Measurements from ENCODE around the gene RFX5. TPM values are rescaled to one million over a fixed set of nuclear protein-coding genes. Genes with fewer than 3 reads are reported as not detected.
A peak's percentile ranks its signal among the peaks of the same experiment; 100 is the strongest.

The RFX5 gene
- total and polyA plus RNA-seq, 9 of the 15 experiments (the other 6 are each of a cell fraction or from before 2014, with no cell fraction given) = 3.8 to 48.2 (median 32.2) TPM

DNA sequence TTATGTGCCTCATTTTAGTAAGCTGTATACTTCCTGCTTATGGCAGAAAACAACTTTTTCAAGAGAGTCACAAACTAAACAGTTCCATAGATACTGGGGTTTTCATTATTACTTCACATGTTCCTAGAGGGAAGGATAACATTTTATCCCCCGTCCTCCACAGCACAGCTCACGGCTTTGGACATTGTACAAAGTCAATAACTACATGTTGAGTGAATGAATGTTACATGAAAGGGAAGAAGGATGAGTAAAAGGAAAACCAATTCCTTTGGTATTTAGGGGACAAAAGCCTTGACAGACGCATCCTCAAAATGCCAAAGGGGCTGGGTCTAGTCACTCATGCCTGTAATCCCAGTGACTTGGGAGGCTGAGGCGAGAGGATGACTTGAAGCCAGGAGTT lies 34.6 kb downstream of the RFX5 start:
- BruUV-seq (replicated peaks) = no TSS peak
- TF ChIP-seq GTF2E2 (tag; IDR thresholded peaks at IDR 0.05) (0 out of 2 replicates have a peak, but pooled peaks have one; percentile 11), HNRNPLL (IDR thresholded peaks at IDR 0.05; ENCODE audit: low read depth, low read length, poor library complexity, severe bottlenecking) (no peak)
- in situ Hi-C loops (cut with MboI) = no loop called here

DNA sequence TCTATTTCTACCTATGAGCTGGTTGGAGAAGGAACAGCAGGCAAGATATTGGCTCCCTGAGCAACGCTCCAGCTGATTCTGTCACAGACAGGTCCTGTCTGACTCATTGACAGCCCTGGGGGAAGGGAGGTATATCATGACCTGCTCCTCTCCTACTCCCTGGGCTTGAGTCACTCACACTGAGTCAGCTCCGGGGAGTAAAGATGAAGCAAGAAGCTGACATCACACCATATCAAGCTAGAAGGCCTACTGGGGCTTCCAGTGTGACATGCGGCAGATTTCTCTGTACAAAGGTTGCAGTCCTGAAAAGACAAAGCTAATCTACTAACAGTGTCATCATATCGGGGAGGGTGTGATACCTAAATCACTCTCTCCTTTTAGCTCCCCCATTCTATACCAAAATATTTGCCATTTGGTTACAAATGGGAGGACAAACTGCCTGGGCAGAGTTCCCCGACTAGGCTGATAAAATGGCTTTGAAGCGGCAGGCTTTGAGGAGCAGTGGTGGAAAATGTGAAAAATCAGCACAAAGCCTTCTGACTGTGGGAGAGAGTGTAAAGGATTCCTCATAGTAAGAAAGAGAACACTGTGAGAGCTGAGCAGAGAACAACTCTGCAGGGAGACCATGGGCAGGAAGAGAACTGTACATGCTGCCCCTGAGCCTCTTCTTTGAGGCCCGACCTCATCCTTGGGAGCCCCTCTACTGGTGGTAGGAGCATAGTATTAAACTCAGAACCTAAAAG lies 35.3 kb downstream of the RFX5 start:
- ATAC-seq (peak; percentile 98), FAIRE-seq (peak; percentile 100), DNase-seq (ENCODE audit: extremely low read depth in 1 of 4, low spot score in 3 of 4) (peak; percentile 85 to 97 (median 91))
- H3K27ac ChIP-seq (ENCODE audit: extremely low read depth, low read depth, low read length) = peak overlapping the region; percentile 97
- peak overlapping the region; percentile 33 to 81; a peak in 3 of 4 replicates for H3K9ac ChIP-seq (ENCODE audit: insufficient read depth in 1 of 2, low read depth in 2 of 2, low read length in 2 of 2)
- H3K4me2 ChIP-seq (ENCODE audit: insufficient read depth, low read length) = peak overlapping the region; percentile 61
- CTCF ChIA-PET (ENCODE audit: low intra/inter-chr PET ratio) = no interaction called here
- BruUV-seq (replicated peaks) = TSS peak; percentile 89
- peaks cover 7% of the 10 kb centered on the region; the same call in 1 of the 2 replicates for H4K20me1 ChIP-seq (replicated peaks; ENCODE audit: control insufficient read depth, insufficient read depth, low read length)
- H2AFZ ChIP-seq (ENCODE audit: low read depth, low read length) = peak overlapping the region; percentile 67
- H3K9me1 ChIP-seq (ENCODE audit: control insufficient read depth, insufficient read depth, low read length) = peaks cover 3% of the 10 kb centered on the region
- POLR2A ChIA-PET = interaction anchor here (0.6 to 13.7 kb wide), 19 partner anchors 11 to 356 kb away, joined by 3 to 156 read pairs (median 4); partner anchors contain the start of genes PI4KB, PSMB4, SELENBP1 and ZNF687
- peaks cover 95% of the 10 kb centered on the region for H3K36me3 ChIP-seq (ENCODE audit: control insufficient read depth, insufficient read depth, low read length)
- 7% methylated on average over 7 of the region's 7 CpGs for WGBS (ENCODE audit: insufficient coverage, low coverage, missing lambda C conversion rate)
- in situ Hi-C loops (cut with MboI) (no loop called here), intact Hi-C loops (cut with micrococcal nuclease) (loop anchor here (1.0 kb wide), 1 partner anchor 16 kb away; the partner anchor contains the start of gene PI4KB)
- no peaks in the 10 kb centered on the region for H3K9me3 ChIP-seq (replicated peaks; ENCODE audit: control insufficient read depth, insufficient read depth, low read depth, low read length)
- no peaks in the 10 kb centered on the region for H3K27me3 ChIP-seq (ENCODE audit: control insufficient read depth in 2 of 2, insufficient read depth in 2 of 2, low read length in 2 of 2)
- H3K4me1 ChIP-seq (replicated peaks in 1 of 2; ENCODE audit: control insufficient read depth in 2 of 2, insufficient read depth in 2 of 2, low read length in 2 of 2) = peaks cover 12 to 45% of the 10 kb centered on the region in 2 experiments; a peak in 4 of 5 replicates
- H3K79me2 ChIP-seq (ENCODE audit: control insufficient read depth, insufficient read depth, low read length) = peaks cover 25% of the 10 kb centered on the region
- no peak overlapping the region for H3K4me3 ChIP-seq
- TF ChIP-seq GATAD2A (IDR thresholded peaks at IDR 0.05) (no peak; the same call in 1 of the 2 replicates), NFIC (IDR thresholded peaks at IDR 0.05) (peak; percentile 31), TOE1 (IDR thresholded peaks at IDR 0.05; ENCODE audit: borderline replicate concordance) (peak; percentile 11; the same call in 1 of the 2 replicates), TOE1 (CRISPR knock-in tag; IDR thresholded peaks at IDR 0.05; ENCODE audit: borderline replicate concordance, low read depth) (no peak), IRF2 (CRISPR knock-in tag; IDR thresholded peaks at IDR 0.05) (no peak), ZKSCAN8 (CRISPR knock-in tag; IDR thresholded peaks at IDR 0.05) (peak; percentile 83; the same call in 1 of the 2 replicates), RHOXF2B (CRISPR knock-in tag; conservative IDR thresholded peaks at IDR 0.05) (no peak), SIN3B (IDR thresholded peaks at IDR 0.05; ENCODE audit: low read depth) (no peak), DDX20 (tag; IDR thresholded peaks at IDR 0.05; ENCODE audit: low read depth) (0 out of 2 replicates have a peak, but pooled peaks have one; percentile 42), ZNF77 (CRISPR knock-in tag; IDR thresholded peaks at IDR 0.05) (no peak)
- TF ChIP-seq, protein P1, sequence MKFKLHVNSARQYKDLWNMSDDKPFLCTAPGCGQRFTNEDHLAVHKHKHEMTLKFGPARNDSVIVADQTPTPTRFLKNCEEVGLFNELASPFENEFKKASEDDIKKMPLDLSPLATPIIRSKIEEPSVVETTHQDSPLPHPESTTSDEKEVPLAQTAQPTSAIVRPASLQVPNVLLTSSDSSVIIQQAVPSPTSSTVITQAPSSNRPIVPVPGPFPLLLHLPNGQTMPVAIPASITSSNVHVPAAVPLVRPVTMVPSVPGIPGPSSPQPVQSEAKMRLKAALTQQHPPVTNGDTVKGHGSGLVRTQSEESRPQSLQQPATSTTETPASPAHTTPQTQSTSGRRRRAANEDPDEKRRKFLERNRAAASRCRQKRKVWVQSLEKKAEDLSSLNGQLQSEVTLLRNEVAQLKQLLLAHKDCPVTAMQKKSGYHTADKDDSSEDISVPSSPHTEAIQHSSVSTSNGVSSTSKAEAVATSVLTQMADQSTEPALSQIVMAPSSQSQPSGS (CRISPR knock-in tag; IDR thresholded peaks at IDR 0.05) = 0 out of 2 replicates have a peak, but pooled peaks have one; percentile 44

More for the DNA sequence above, 34.6 kb downstream of the RFX5 start:
- Histone ChIP-seq H3K4me3 (no peak overlapping the region), H3K4me2 (ENCODE audit: insufficient read depth, low read length) (peak overlapping the region; percentile 61; the same call in 1 of the 2 replicates), H4K20me1 (replicated peaks; ENCODE audit: control insufficient read depth, insufficient read depth, low read length) (peaks cover 7% of the 10 kb centered on the region; the same call in 1 of the 2 replicates), H3K9me3 (replicated peaks; ENCODE audit: control insufficient read depth, insufficient read depth, low read depth, low read length) (no peaks in the 10 kb centered on the region), H3K36me3 (ENCODE audit: control insufficient read depth, insufficient read depth, low read length) (peaks cover 92% of the 10 kb centered on the region), H3K79me2 (ENCODE audit: control insufficient read depth, insufficient read depth, low read length) (peaks cover 25% of the 10 kb centered on the region), H3K9ac (ENCODE audit: insufficient read depth in 1 of 2, low read depth in 2 of 2, low read length in 2 of 2) (peak overlapping the region in 1 of 2 experiments; percentile 81; a peak in 2 of 4 replicates), H3K27ac (ENCODE audit: extremely low read depth, low read depth, low read length) (peak overlapping the region; percentile 97), H2AFZ (ENCODE audit: low read depth, low read length) (no peak overlapping the region), H3K4me1 (replicated peaks in 1 of 2; ENCODE audit: control insufficient read depth in 2 of 2, insufficient read depth in 2 of 2, low read length in 2 of 2) (peaks cover 12 to 45% of the 10 kb centered on the region in 2 experiments; a peak in 4 of 5 replicates), H3K9me1 (ENCODE audit: control insufficient read depth, insufficient read depth, low read length) (peaks cover 3% of the 10 kb centered on the region), H3K27me3 (ENCODE audit: control insufficient read depth in 2 of 2, insufficient read depth in 2 of 2, low read length in 2 of 2) (no peaks in the 10 kb centered on the region)
- intact Hi-C loops (cut with micrococcal nuclease) = no loop called here
- DNase-seq (ENCODE audit: extremely low read depth in 1 of 4, low spot score in 3 of 4) (no peak), FAIRE-seq (no peak), ATAC-seq (no peak)
- WGBS (ENCODE audit: insufficient coverage, low coverage, missing lambda C conversion rate) = 87% methylated on average over 4 of the region's 4 CpGs
- POLR2A ChIA-PET = interaction anchor here (0.7 to 13.7 kb wide), 9 partner anchors 10 to 236 kb away, joined by 3 to 156 read pairs (median 9); partner anchors contain the start of genes PI4KB, SELENBP1 and ZNF687
- CTCF ChIA-PET (ENCODE audit: low intra/inter-chr PET ratio) = no interaction called here

Data from K562 (cell line).